HG02885 (cell line): Measurements from ENCODE around the gene CARS2.
"Not testable (repeated sequence)": the region's sequence is repeated elsewhere in the genome, so short reads cannot be mapped to it uniquely, and the experiment has no call there.

Source experiments
- ATAC-seq: cut with Tn5 transposase; IDR thresholded peaks from one replicate; pipeline ENCODE4 v1.9.1; 2021; ENCODE audit warnings: mild to moderate bottlenecking; ENCODE audit not compliant: unreplicated experiment, poor library complexity

The CARS2 gene

DNA sequence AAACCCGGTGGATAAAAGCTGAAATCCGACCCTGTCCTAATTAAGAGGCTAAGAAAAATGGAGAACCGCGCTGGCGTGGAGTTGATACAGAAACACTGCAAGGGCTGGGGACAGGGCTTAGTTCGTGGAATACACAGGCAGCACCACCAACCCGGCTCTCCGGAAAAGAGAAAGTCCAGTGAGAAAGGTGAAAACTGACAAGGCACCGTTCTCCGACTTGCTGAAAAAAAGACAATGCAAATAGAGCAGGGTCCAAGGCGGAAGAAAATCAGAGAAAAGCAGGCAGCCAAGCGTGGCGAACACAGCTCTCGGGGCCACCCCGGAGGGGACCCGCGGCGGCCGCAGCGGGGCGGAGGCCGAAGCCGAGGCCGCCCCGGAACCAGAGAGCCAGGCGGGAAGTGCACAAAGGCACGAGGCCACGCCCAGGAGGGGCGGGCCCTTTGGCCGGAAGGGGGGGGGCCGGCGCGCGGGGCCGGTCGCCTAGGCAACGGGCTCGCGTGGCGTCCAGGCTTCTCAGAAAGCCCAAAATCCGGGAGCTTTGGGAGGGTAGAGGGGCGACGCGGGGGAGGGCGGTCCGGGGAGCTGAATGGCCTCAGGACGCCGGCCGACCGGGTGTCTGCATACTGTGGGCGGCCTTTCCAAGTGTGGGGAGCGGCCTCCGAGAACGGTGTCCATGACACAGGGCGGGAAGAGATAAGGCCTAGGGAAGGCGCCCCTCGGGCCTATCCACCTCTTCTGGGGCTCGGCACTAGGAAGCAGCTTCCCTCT lies 6.3 kb upstream of the CARS2 start:
- peak; percentile 39 for ATAC-seq

GRCh38 chr13:110706570-110707372 lies 855 bp upstream of the CARS2 start:
- ATAC-seq: peak; percentile 4

GRCh38 chr13:110705356-110705825 lies 525 bp downstream of the CARS2 start:
- no peak for ATAC-seq

DNA sequence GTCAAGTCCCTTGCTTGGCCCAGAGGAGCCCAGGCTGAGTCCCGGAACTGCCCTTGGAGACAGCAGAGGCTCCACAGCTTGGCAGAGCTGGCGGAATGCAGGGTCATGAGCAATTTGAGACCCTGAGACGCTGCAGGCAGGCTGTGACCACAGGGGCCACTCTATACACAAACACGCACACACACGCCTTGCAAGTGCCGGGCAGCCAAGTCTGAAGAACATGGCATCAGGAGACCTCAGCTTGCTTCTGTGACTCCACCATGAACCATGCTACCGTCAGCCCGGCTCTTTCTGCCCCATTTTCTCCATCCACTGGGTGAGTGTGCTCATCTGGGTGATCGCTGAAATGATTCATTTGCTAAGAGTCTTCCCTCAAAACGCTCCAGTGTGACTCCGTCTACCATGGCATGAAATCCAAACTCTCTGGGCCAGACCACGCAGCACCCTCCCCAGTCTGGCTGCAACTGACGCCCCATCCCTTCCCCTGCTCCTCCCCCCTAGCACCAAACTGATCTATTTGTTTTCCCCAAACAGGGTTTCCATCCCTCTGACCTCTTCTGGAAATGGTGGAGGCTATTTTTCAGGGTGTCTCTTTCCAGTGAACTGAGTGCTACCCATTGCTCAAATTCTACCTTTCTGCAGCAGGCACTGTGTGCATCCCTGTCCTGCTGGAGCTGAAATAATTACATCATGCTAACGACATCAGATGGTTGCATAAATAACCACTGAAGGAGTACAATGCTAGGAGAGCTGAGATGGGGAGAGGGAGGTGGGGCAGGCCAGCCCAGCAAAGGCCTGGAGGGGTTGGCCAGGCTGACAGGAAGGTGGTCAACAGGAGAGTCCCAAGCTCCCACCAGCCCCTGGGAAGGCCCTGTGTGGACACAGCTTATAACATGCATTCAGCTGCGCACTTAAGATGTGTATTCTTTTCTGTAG lies 3.1 kb downstream of the CARS2 start:
- ATAC-seq: no peak

GRCh38 chr13:110702089-110702488 lies 3.8 kb downstream of the CARS2 start:
- ATAC-seq: no peak

DNA sequence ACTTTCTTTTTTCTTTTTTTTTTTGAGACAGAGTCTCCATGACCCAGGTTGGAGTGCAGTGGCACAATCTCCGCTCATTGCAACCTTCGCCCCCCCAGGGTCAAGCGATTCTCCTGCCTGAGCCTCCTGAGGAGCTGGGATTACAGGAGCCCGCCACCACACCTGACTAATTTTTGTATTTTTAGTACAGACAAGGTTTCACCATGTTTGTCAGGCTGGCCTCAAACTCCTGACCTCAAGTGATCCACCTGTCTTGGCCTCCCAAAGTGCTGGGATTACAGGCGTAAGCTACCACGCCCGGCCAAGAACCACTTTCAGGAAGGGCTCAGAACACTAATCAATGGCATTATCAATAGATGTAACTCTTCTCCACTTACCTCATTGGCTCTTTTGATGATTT lies 4.9 kb downstream of the CARS2 start:
- ATAC-seq: not testable (repeated sequence)

DNA sequence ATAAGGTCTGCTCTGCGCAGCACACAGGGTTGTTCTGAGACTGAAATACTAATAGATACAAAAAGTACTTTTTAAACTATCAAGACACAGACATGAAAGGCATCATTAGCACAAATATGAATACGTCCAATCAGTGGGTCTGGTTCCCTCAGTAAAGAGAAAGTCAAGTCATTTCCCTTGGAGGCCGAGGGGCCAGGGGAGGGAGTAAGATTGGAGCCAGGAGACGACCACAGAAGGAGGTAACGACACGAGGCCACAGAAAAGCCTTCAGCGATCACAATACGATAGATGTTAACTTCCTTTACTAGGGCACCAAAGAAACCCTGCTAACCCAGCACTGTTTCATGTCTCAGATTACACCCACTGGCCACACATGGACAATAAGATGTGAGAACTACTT lies 5.3 kb downstream of the CARS2 start:
- no peak for ATAC-seq

DNA sequence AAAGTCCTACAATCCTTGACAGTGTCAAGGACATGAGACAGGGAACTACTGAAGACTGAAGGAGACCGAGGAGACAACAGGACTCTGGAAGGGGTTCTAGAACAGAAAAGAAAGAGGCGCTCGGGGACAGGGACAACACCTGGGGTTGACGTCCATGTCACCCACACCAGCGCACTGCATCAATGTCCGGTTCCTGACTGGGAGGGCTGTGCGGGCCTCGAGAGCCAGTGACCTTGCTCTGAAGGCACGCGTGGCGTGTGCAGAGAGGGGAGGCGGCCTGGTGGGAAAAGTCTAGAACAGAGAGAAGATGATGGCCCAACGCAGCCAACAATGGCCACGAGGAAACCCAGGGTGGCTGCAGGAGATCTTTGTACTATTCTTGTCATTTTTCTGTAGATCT lies 5.7 kb downstream of the CARS2 start:
- no peak for ATAC-seq

DNA sequence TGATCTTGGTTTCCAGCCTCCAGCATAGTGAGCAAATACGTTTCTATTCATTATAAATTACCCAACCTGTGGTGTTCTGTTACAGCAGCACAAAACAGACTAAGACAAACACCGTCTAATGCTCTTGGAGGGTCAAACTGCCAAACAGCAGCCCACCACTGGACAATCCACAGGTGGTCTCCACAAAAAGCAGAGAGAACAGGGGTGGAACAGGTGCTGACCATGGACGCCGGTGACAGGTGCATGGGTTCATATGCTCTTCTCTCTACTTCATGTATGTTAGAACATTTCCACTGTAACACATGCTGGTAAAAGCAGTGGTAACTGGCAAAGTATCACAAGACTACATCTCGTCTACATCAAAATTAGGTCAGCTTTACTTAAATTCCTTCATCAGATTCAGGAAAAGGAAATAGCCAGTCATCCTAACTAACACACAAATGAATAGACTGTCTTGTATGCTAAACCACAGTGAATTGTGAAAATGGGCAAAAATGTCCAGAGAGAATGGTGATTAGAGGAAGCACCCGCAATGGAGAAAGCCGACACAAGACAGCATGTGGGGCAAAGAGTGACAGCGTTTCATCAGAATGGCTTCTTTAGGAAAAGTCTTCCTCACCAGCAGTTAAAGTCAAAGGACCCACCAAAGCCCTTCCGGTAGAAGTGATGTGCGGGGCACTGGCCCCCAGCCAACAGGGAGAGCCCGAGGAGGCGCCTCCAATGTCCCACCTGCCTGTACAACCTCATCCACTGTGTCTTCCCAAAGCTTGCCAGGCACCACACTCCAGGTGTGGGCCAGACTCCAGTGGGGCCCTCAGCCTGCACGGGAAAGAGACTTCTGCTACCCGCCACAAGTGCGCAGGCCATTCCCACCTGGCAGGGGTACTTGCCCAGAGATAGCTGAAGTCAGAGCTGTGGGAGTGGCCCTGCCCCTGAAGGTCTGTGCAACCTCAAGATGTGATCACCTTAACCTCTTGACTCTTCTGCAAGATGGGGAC lies 6.5 kb downstream of the CARS2 start:
- no peak for ATAC-seq

- ATAC-seq: peak; percentile 72
Observed at GRCh38 chr13:110698689-110699088, 7.2 kb downstream of the CARS2 start.

DNA sequence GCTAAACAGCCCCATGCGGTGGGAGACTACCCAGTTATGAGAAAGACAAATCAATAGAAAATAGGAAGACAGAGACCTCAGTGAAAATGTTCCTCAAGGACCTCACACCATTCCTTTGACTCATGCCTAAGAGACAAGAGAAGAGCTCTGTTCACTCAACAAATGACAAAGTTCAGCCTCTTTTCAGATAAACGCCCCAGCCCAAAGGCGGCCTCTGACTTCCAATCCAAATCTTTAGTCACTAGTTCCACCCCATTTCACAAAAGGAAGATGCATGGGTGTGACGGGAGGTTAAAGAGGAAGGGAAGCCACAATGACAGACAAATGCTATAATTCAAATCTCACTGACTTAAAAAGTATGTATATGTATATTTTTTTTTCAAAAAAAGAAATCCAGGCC lies 8.1 kb downstream of the CARS2 start:
- ATAC-seq: no peak

DNA sequence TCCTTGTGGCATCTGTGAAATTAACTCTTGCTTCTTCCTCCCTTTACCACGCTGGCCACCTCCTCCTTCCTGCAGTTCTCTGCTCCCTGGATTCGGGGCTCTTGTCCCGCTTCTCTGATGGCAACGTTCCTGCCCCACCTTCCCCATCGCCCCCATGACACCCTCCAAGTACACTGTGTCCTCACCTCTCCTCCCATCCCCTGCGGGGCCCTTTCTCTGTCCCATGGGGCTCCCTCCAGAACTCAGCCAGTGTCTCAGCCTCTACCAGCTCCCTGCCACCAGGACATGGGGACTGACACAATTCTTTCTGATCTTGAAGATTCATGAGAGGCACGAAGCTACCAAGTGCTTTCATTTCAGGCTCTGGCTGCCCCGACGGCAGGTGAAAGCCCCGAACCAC lies 9.1 kb downstream of the CARS2 start:
- no peak for ATAC-seq

- not testable (repeated sequence) for ATAC-seq
Observed at GRCh38 chr13:110695774-110696173, 10.1 kb downstream of the CARS2 start.

GRCh38 chr13:110690516-110690915 lies 15.4 kb downstream of the CARS2 start:
- ATAC-seq: no peak

GRCh38 chr13:110689711-110690110 lies 16.2 kb downstream of the CARS2 start:
- no peak for ATAC-seq

GRCh38 chr13:110689041-110689440 lies 16.9 kb downstream of the CARS2 start:
- ATAC-seq: no peak

DNA sequence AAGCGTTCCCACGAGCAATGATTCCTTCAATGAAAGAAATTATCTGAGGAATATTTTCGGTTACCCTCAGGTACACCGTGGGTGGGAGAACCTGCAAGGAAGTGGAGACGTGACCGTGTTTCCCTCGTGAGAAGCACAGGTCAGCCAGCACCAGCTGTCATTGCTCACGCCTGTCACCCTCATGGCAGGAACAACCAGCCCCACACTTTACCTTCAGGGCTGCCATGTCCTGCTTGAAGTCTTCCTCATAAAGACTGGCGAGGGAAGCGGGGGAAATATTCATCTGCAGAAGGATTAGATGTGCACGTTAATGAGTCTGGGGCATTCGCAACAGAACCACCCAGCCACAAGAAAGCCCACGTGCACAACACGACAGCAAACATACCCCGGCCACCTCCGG lies 18.2 kb downstream of the CARS2 start:
- ATAC-seq: no peak

DNA sequence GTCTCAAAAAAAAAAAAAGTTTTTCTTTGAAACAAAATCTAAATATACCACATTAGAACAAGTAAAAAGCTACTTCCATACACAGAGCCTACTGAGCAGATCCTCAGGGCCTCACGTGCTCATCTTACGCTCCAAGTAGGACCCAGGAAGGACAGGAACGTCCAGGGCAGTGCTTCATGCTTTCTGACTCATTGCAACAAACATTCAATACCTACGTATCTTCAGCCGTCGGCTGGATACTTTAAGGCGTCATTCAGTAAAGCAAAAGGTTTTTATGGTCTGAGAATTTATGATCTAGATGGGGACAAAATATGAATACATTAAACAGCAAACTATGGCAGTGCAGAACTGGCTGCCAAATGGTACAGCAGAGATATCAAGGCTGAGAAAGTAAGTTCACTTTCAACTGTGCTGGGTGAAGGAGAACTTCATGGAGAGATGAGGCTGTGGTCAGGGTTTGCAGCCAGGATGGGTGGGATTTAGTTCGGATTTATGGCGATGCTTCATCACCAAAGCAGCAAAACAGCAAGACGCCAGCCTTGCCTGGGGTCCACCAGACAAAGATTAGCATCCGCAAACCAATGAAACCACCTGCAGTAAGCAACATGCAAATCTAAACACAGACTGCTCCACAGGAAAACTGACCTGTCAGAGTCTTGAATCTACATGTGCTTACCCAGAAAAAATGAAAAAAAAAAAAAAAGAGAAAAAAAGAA lies 20.5 kb downstream of the CARS2 start:
- ATAC-seq: no peak
